Kidney (tissue), 14 donors: ENCODE measurements around the gene CCDC6. TPM values are rescaled to one million over a fixed set of nuclear protein-coding genes. Genes with fewer than 3 reads are reported as not detected.

ENCODE experiments used
- DNase-seq, 5 donors: peaks; one replicate each; pipeline ENCODE4 v3.0.0-alpha.2; 2013 to 2020
- FAIRE-seq: peaks from 2 replicates; lab custom pipeline; 2012; peaks lifted over from hg19 to GRCh38; lab: Jason Lieb, UNC
- H3K27ac ChIP-seq, 2 donors: one replicate each; pipeline ENCODE4 v1.7.0; 2013; ENCODE audit warnings: low read depth in 2 of 2, low read length in 2 of 2, inconsistent platforms in 1 of 2
- H3K27me3 ChIP-seq: one replicate; pipeline ENCODE4 v1.7.1; 2013; ENCODE audit warnings: low read length, inconsistent platforms; ENCODE audit not compliant: control insufficient read depth, insufficient read depth
- H3K36me3 ChIP-seq, 3 donors: one replicate each; pipeline versions ENCODE4 v1.7.0 to v1.7.1; 2013; ENCODE audit warnings: low read length in 3 of 3, control low read depth in 1 of 3, inconsistent platforms in 1 of 3; ENCODE audit not compliant: insufficient read depth in 3 of 3, control insufficient read depth in 2 of 3
- H3K4me1 ChIP-seq, 3 donors: one replicate each; pipeline versions ENCODE4 v1.7.0 to v1.7.1; 2013; ENCODE audit warnings: low read length in 3 of 3, inconsistent platforms in 1 of 3, low read depth in 1 of 3; ENCODE audit not compliant: control insufficient read depth in 2 of 3, insufficient read depth in 2 of 3
- H3K4me3 ChIP-seq, 3 donors: one replicate each; pipeline versions ENCODE4 v1.7.0 to v1.8.1; 2013; ENCODE audit warnings: low read length in 3 of 3, control low read depth in 1 of 3, inconsistent platforms in 1 of 3
- H3K9ac ChIP-seq, 3 donors: one replicate each; pipeline versions ENCODE4 v1.7.0 to v1.7.1; 2013; ENCODE audit warnings: low read length in 3 of 3, control low read depth in 1 of 3, inconsistent platforms in 1 of 3
- H3K9me3 ChIP-seq, 3 donors: one replicate each; pipeline versions ENCODE4 v1.7.0 to v1.7.1; 2013; ENCODE audit warnings: low read length in 3 of 3, control low read depth in 1 of 3, inconsistent platforms in 1 of 3; ENCODE audit not compliant: control insufficient read depth in 2 of 3, insufficient read depth in 1 of 3
- intact Hi-C: fragments of 100-400 bp; cut with DNase I; formaldehyde crosslinking; loops from one replicate; pipeline ENCODE4 v1.11.1; 2022
- polyA plus RNA-seq: library from polyadenylated mRNA; stranded (reverse); fragments of 350-450 nt; fragmentation: Illumina TruSeq; extraction: RNeasy Lipid Tissue Mini Kit (QIAGEN cat#74804); gene quantifications from one replicate; pipeline ENCODE4 v1.2.3, GENCODE V29; 2014; ENCODE audit warnings: low read depth, low replicate concordance; ENCODE audit not compliant: insufficient read depth
- total RNA-seq: library from RNA; stranded (reverse); fragmentation: NEBNext Ultra II Directional; extraction: Animal tissue kit (Norgen Biotek cat#: 25700); gene quantifications from one replicate; pipeline ENCODE4 v1.2.1, GENCODE V29; 2021
- TF ChIP-seq, protein P1 (sequence below): IDR thresholded peaks from 3 replicates; pipeline ENCODE4 v1.5.1; 2012; ENCODE audit warnings: mild to moderate bottlenecking, moderate library complexity, borderline replicate concordance; ENCODE audit not compliant: insufficient read depth; ENCODE audit errors: extremely low read depth
- donor health status: control.
- donor health status: control.
- donor health status: control.
- donor health status: control.
- donor health status: control.
- donor health status: DM: yes; HTN: yes; CAD: no.
- donor health status: Normal renal cell carcinoma (clear cell type).

Gene CCDC6
- total and polyA plus RNA-seq, 2 donors from 2014 or later: 15.5 to 47.0 TPM

DNA sequence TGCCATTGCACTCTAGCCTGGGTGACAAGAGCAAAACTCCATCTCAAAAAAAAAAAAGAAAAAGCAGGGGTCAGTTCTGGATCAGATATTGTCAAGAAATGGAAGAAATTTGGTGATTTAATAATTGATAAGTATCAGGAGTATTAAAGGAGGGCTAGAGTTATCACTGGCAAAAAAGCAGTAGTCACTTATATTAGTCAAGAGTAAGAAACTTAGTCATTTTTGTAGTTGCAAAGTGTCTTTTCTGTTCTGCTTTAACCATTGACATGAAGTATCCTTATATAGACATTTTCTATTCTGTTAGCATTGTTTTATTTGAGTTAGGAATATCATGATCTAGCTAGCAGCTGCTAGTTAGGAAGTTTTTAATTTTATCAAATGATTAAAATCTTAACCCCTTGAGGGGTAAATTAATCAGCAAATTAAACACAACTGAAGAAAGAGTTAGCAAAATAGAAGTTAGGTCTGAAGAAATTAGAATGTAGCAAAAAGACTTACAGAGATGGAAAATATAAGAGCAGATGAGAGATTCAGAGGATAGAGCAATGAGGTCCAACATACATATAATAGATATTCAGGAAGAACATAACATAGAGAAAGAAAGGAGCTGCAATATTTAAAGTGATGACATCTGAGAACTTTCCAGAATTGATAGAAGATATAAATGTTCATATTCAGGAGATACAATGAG is 7.3 kb upstream of the CCDC6 start:
- Histone ChIP-seq H3K9ac (no peak overlapping the region), H3K36me3 (no peaks in the 10 kb centered on the region), H3K27me3 (no peaks in the 10 kb centered on the region), H3K4me1 (peaks cover 0 to 3% (median 0%) of the 10 kb centered on the region in 3 donors), H3K27ac (no peak overlapping the region), H3K9me3 (peaks cover 0 to 4% (median 0%) of the 10 kb centered on the region in 3 donors), H3K4me3 (no peak overlapping the region)
- TF ChIP-seq, protein P1, sequence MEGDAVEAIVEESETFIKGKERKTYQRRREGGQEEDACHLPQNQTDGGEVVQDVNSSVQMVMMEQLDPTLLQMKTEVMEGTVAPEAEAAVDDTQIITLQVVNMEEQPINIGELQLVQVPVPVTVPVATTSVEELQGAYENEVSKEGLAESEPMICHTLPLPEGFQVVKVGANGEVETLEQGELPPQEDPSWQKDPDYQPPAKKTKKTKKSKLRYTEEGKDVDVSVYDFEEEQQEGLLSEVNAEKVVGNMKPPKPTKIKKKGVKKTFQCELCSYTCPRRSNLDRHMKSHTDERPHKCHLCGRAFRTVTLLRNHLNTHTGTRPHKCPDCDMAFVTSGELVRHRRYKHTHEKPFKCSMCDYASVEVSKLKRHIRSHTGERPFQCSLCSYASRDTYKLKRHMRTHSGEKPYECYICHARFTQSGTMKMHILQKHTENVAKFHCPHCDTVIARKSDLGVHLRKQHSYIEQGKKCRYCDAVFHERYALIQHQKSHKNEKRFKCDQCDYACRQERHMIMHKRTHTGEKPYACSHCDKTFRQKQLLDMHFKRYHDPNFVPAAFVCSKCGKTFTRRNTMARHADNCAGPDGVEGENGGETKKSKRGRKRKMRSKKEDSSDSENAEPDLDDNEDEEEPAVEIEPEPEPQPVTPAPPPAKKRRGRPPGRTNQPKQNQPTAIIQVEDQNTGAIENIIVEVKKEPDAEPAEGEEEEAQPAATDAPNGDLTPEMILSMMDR: no peak
- no peak for DNase-seq
- FAIRE-seq: no peak
- intact Hi-C loops: no loop called here

DNA sequence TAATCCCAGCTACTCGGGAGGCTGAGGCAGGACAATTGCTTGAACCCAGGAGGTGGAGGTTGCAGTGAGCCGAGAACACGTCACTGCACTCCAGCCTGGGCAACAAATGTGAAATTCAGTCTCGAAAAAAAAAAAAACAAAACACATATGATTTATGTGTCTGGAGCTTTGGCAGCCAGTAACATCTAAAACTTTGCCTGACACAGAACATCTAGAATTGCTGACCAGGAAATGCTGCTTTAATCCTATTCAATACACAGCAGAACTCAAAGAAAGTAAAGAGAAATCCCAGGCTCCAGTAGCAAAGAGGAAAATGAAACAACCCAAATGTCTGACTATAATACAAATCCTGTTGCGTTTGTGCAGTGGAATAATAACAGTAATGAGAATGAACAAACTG is 4.5 kb upstream of the CCDC6 start:
- Histone ChIP-seq H3K27me3 (no peaks in the 10 kb centered on the region), H3K9ac (no peak overlapping the region), H3K27ac (no peak overlapping the region), H3K9me3 (peaks cover 0 to 4% (median 0%) of the 10 kb centered on the region in 3 donors), H3K4me1 (peaks cover 0 to 10% (median 8%) of the 10 kb centered on the region in 3 donors), H3K36me3 (no peaks in the 10 kb centered on the region), H3K4me3 (no peak overlapping the region)
- DNase-seq: no peak
- intact Hi-C loops: no loop called here
- TF ChIP-seq, protein P1: no peak
- FAIRE-seq: no peak

DNA sequence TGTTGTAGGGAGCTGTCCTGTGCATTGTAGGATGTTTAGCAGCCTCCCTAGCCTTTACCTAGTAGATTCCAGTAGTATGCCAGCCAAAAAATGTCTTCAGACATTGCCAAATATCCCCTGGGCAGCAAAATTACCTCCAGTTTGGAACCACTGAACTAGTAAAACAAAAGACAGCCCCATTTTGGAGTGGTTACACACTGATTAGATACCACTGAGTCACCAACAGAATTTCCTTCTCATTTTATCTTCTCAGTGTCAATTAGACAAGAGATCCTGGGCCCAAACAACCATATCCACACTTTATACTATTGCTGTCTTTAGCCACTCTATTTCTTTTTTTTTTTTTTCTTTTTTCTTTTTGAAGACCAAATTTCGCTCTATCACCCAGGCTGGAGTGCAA is 3.5 kb upstream of the CCDC6 start:
- H3K4me1 ChIP-seq: peaks cover 0 to 15% (median 10%) of the 10 kb centered on the region in 3 donors
- no peak for DNase-seq
- TF ChIP-seq, protein P1: no peak
- no peaks in the 10 kb centered on the region for H3K36me3 ChIP-seq
- intact Hi-C loops: no loop called here
- FAIRE-seq: no peak
- no peak overlapping the region for H3K4me3 ChIP-seq
- H3K9me3 ChIP-seq: peaks cover 0 to 4% (median 0%) of the 10 kb centered on the region in 3 donors
- H3K27me3 ChIP-seq: no peaks in the 10 kb centered on the region
- no peak overlapping the region for H3K27ac ChIP-seq
- no peak overlapping the region for H3K9ac ChIP-seq
